SK-N-MC (cell line): Measurements from ENCODE around the gene HELZ2.

Experiments used
- DNase-seq: peaks from one replicate; pipeline ENCODE4 v3.0.0-alpha.2; 2011; ENCODE audit warnings: low read depth, low spot score
- H3K27ac ChIP-seq: fragments of 200-600 bp; sonication (generic); 2 replicates; pipeline ENCODE4 v1.5.1; 2016; ENCODE audit warnings: mixed run types
- H3K36me3 ChIP-seq: fragments of 200-600 bp; sonication (generic); 2 replicates; pipeline ENCODE4 v1.6.1; 2017; ENCODE audit warnings: antibody characterized with exemption, low read length, mixed read lengths; ENCODE audit not compliant: insufficient read depth
- H3K4me3 ChIP-seq: fragments of 200-600 bp; sonication (generic); 2 replicates; pipeline ENCODE4 v1.5.1; 2016
- H3K9ac ChIP-seq: fragments of 200-600 bp; sonication (generic); 2 replicates; pipeline ENCODE4 v1.8.0; 2017; ENCODE audit warnings: mixed run types, mixed read lengths; ENCODE audit not compliant: insufficient read length
- H3K9me3 ChIP-seq: fragments of 200-600 bp; sonication (generic); 2 replicates; pipeline ENCODE4 v1.6.1; 2017; ENCODE audit warnings: low read depth, mild to moderate bottlenecking, antibody characterized with exemption, low read length, moderate library complexity, mixed read lengths
- EZH2 ChIP-seq: fragments of 200-600 bp; sonication (generic); IDR thresholded peaks from one replicate; pipeline ENCODE4 v1.6.1; 2017; ENCODE audit warnings: antibody characterized with exemption
- FOXP2 ChIP-seq: optimal IDR thresholded peaks from 2 replicates; pipeline ENCODE3; 2011; ENCODE audit warnings: mild to moderate bottlenecking, moderate library complexity; ENCODE audit not compliant: insufficient read depth; ENCODE audit errors: extremely low read length, control extremely low read depth
- POLR2AphosphoS5 ChIP-seq: IDR thresholded peaks from 2 replicates; pipeline ENCODE4 v1.6.1; 2012; ENCODE audit warnings: mild to moderate bottlenecking, low read depth, low read length, borderline replicate concordance

HELZ2 gene

GRCh38 chr20:63534831-63535651 lies 39.0 kb downstream of the HELZ2 start:
- H3K4me3 ChIP-seq, result no peak overlapping the region
- no peaks in the 10 kb centered on the region for H3K36me3 ChIP-seq
- H3K27ac ChIP-seq, result no peak overlapping the region
- H3K9me3 ChIP-seq, result no peaks in the 10 kb centered on the region
- no peak for DNase-seq
- H3K9ac ChIP-seq, result no peak overlapping the region
- TF ChIP-seq FOXP2, result no peak
- no peak for TF ChIP-seq POLR2AphosphoS5
- no peak for TF ChIP-seq EZH2

- TF ChIP-seq POLR2AphosphoS5, result no peak
- no peak for TF ChIP-seq EZH2
- TF ChIP-seq FOXP2, result no peak
- H3K9ac ChIP-seq, result no peak overlapping the region
Observed at GRCh38 chr20:63534427-63534830, 39.6 kb downstream of the HELZ2 start.

GRCh38 chr20:63533871-63534393 lies 40.1 kb downstream of the HELZ2 start:
- no peak overlapping the region for H3K4me3 ChIP-seq
- no peak for DNase-seq
- H3K27ac ChIP-seq, result no peak overlapping the region
- no peaks in the 10 kb centered on the region for H3K9me3 ChIP-seq
- no peak overlapping the region for H3K9ac ChIP-seq
- TF ChIP-seq POLR2AphosphoS5 (no peak), FOXP2 (no peak), EZH2 (no peak)
- no peaks in the 10 kb centered on the region for H3K36me3 ChIP-seq

More at GRCh38 chr20:63534427-63534830, 39.6 kb downstream of the HELZ2 start:
- H3K27ac ChIP-seq, result no peak overlapping the region
- no peaks in the 10 kb centered on the region for H3K9me3 ChIP-seq
- no peaks in the 10 kb centered on the region for H3K36me3 ChIP-seq
- no peak for DNase-seq
- no peak overlapping the region for H3K4me3 ChIP-seq

GRCh38 chr20:63533388-63533787 lies 40.7 kb downstream of the HELZ2 start:
- no peak for TF ChIP-seq FOXP2
- TF ChIP-seq EZH2, result no peak
- TF ChIP-seq POLR2AphosphoS5, result no peak
- DNase-seq, result no peak
- H3K9me3 ChIP-seq, result no peaks in the 10 kb centered on the region
- no peak overlapping the region for H3K27ac ChIP-seq
- no peak overlapping the region for H3K4me3 ChIP-seq
- no peaks in the 10 kb centered on the region for H3K36me3 ChIP-seq
- H3K9ac ChIP-seq, result no peak overlapping the region

GRCh38 chr20:63532449-63532971 lies 41.5 kb downstream of the HELZ2 start:
- Histone ChIP-seq H3K27ac (no peak overlapping the region), H3K36me3 (no peaks in the 10 kb centered on the region), H3K4me3 (no peak overlapping the region), H3K9me3 (no peaks in the 10 kb centered on the region), H3K9ac (no peak overlapping the region)
- TF ChIP-seq EZH2, result no peak
- no peak for TF ChIP-seq POLR2AphosphoS5
- no peak for TF ChIP-seq FOXP2
- no peak for DNase-seq

GRCh38 chr20:63531686-63532448 lies 42.2 kb downstream of the HELZ2 start:
- no peak for DNase-seq
- Histone ChIP-seq H3K9ac (no peak overlapping the region), H3K36me3 (no peaks in the 10 kb centered on the region), H3K4me3 (no peak overlapping the region), H3K9me3 (no peaks in the 10 kb centered on the region), H3K27ac (no peak overlapping the region)
- no peak for TF ChIP-seq FOXP2
- TF ChIP-seq POLR2AphosphoS5, result no peak
- no peak for TF ChIP-seq EZH2

DNA sequence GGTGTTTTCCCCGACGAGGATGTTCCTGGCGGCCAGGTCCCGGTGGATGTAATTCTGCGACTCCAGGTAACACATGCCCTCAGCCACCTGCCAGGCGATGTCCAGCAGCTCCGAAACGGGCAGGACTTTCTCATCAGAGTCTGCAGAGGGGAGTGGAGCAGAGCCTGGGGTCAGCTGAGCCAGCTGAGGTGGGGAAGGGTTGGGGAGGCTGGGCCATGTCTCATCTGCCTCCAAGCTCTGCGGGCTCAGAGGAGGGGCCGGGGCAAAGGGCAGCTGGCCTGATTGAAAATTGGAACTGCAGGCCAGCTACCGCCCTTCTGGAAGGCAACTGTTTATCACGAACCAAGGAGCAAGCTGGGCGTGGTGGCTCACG lies 43.3 kb downstream of the HELZ2 start:
- H3K36me3 ChIP-seq, result no peaks in the 10 kb centered on the region
- H3K4me3 ChIP-seq, result no peak overlapping the region
- TF ChIP-seq FOXP2 (no peak), POLR2AphosphoS5 (no peak), EZH2 (no peak)
- no peaks in the 10 kb centered on the region for H3K9me3 ChIP-seq
- H3K27ac ChIP-seq, result no peak overlapping the region
- H3K9ac ChIP-seq, result no peak overlapping the region
- no peak for DNase-seq
